HG02884 (cell line): ENCODE measurements around the gene STRA6.

Experiments used
- ATAC-seq: cut with Tn5 transposase; IDR thresholded peaks from one replicate; pipeline ENCODE4 v1.9.1; 2021; ENCODE audit warnings: mild to moderate bottlenecking, moderate library complexity; ENCODE audit not compliant: unreplicated experiment

The STRA6 gene

GRCh38 chr15:74133694-74134386 is 68.7 kb downstream of the STRA6 start:
- ATAC-seq = no peak

GRCh38 chr15:74132681-74133651 is 69.6 kb downstream of the STRA6 start:
- no peak for ATAC-seq

- no peak for ATAC-seq
These were observed 70.8 kb downstream of the STRA6 start for GRCh38 chr15:74131628-74132413.

- ATAC-seq = no peak
These were observed 71.5 kb downstream of the STRA6 start for GRCh38 chr15:74130849-74131627.

- no peak for ATAC-seq
These were observed 72.3 kb downstream of the STRA6 start, which contains the start of gene ISLR2 for GRCh38 chr15:74130155-74130848. TSS of gene ISLR2 (plus strand) at chr15:74130586. CDS start at chr15:74132755, 2,169 bp downstream.

- ATAC-seq = no peak
These were observed 72.9 kb downstream of the STRA6 start for GRCh38 chr15:74129586-74130154.
